GM21723 (cell line): ENCODE measurements around the gene ZFPM1.
A peak's percentile ranks its signal among the peaks of the same experiment; 100 is the strongest.
"Not testable (repeated sequence)": the region's sequence is repeated elsewhere in the genome, so short reads cannot be mapped to it uniquely, and the experiment has no call there.

Experiments used
- ATAC-seq: cut with Tn5 transposase; IDR thresholded peaks from one replicate; pipeline ENCODE4 v1.9.1; 2021; ENCODE audit warnings: mild to moderate bottlenecking, moderate library complexity; ENCODE audit not compliant: unreplicated experiment

Gene ZFPM1

DNA sequence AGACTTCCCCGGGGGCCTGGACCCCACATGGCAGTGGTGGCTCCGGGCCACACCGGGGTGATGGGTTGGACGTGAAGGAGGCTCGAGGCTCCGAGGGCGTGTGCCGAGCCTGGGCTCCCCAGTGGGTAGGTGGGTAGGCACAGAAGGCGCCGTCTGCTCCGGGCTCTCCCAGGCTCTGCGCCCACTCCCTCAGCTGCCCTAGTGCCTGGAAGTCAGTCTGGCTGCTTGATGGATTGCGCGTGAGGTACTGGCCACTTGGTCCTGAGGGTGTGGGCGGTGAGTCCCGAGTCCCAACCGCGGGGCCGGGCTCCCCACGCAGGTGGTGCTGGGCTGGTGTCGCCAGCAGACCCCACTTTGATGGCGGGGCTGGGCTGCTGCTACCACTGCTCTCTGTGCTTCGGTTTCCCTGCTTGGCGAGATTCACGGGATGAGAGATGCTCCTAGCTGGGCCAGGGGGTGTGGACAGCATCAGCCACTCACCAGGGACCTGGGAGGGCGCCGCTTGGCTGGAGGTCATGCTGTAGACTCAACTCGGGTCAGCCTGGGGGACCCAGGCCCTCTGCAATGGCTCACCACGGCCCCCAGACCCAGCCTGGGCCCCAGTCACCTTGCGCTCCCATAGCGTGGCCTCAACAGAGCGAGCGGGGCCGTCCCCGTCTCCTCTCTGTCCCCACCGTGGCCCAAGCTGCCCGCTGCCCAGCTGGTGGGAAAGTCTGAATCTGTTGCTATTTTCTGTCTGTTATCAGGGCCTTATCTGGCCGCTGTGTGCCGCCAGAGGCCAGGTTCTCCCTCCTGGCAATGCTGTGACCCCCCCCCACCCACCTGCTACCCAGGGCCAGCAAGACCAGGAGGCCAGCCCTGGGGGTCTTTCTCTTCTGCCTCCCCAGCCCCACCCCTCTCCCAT is 26.1 kb downstream of the ZFPM1 start:
- no peak for ATAC-seq

DNA sequence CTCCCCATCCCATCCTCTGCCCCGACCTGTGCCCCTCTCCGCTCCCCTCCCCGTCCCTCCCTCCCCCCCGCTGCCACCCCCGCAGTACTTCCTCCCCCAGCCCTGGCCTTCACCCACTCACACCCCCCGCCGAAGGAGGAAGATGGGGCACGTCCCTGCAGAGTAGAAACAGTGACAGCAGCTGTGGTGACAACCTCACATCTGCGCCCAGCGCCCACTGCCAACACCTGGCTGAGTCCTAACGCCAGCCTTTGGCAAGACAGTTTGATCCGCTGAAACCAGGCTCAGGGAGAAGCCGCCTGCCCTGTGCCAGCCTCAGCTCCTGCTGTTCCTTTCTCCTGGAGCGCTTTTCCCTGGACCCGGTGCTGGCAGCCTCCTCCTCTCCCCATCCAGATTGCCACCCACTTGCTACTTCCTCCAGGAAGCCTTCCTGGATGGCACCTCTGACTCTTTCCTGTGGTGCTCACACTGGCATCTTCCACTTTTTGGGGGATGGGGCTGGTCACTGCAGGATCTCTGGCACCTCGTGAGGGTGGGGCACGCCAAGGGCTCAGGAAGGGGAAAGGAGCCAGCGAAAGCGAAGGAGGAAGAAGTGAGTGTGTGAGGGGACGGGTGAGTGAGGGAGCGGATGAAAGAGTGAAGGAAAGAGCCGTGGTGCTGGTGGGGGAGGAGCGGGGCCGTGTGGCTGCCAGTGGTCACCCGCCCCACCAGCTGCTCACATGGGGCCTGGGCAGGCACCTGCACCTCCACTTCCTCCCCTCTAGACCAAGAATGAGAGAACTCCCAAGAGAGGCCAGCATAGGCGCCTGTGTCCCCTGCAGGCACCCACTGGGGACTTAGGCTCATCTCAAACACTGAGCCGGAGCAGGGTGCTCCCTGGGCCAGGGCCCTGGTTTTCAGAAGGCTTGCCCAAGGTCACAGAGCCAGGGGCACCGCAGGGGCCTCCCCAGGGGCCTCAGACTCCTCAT is 27.0 kb downstream of the ZFPM1 start:
- peak; percentile 58 for ATAC-seq

DNA sequence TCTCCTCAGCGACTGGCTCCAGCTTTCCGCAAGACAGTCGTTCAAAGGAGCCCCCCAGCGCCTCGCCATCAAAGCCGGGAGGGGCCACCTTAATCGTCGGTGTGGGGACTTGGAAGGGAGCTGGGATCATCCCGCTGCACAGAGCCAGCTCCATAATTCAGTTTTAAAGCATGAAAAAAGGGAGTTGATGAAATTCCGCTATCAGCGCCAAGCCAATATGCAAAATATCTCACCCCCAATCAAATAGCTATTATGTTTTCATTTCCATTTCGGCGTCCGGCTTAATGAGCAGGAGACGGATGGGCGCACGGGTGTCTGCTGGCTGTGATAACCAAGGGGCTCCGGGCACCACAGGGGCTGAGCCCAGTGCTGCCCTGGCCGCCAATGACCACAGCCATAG is 27.7 kb downstream of the ZFPM1 start:
- ATAC-seq: no peak

DNA sequence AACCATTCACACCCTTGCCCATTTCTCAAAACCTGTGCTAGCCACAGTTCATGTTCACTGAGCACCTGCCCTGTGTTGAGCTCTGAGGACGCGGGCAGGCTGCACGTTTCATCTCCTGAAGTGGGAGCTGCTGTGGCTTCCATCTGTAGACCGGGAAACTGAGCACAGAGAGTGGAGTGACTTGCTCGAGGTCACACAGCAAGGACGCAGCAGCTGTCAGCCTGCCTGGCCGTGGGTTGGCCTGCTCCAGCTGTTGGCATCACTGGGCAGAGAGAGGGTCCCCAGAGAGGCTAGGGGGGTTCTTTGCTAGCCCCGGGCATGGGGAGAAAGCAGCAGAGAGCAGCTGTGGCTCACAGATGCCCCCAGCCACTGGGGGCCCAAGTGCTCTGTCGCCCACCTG is 28.8 kb downstream of the ZFPM1 start:
- ATAC-seq: no peak

DNA sequence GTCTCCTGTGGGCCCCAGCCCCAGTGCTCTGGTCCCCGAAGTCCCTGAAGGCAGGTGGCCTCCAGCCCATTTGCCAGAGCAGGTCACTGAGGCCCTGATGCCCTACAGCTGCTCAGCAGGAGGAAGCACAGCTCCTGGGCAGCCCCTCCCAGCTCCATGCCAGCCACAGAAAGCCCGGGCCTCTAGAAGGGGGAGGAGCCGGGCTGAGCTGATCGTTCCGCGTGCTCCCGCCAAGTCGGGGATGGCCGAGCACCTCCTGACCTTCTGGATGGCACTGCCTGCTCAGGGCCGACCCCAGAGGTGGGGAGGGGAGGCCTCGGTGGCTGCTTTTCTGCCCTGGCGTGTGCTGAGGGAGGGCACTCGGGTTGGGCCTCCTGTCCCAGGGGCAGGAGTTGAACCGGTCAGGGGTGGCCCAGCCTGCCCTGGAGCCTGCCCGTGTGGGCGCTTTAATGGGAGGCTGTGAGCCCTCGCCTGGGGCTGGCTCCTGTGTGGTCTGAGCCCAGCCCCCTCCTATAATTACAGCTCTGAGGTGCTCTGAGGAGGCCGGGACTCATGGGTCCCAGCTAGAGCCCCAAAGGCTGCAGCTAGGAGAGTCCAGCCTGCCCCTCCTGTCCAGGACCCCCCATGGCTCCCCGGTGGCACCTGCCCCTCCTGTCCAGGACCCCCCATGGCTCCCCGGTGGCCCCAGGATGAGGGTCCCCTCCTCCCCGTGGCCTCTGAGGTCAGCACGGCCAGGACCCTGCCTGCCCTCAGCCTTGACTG is 29.7 kb downstream of the ZFPM1 start:
- ATAC-seq: no peak

DNA sequence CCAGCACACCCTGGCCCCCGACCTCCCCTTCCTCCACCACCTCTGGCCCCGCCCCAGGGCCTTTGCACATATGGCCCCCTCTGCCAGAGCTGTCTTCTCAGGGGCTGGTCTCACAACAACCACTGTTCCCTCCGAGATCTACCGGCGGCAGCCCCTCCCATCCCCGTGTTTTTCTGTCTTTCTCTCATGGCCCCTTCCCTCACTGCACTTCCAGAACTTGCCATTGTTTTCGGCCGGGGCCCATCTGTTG is 30.2 kb downstream of the ZFPM1 start:
- ATAC-seq: no peak

DNA sequence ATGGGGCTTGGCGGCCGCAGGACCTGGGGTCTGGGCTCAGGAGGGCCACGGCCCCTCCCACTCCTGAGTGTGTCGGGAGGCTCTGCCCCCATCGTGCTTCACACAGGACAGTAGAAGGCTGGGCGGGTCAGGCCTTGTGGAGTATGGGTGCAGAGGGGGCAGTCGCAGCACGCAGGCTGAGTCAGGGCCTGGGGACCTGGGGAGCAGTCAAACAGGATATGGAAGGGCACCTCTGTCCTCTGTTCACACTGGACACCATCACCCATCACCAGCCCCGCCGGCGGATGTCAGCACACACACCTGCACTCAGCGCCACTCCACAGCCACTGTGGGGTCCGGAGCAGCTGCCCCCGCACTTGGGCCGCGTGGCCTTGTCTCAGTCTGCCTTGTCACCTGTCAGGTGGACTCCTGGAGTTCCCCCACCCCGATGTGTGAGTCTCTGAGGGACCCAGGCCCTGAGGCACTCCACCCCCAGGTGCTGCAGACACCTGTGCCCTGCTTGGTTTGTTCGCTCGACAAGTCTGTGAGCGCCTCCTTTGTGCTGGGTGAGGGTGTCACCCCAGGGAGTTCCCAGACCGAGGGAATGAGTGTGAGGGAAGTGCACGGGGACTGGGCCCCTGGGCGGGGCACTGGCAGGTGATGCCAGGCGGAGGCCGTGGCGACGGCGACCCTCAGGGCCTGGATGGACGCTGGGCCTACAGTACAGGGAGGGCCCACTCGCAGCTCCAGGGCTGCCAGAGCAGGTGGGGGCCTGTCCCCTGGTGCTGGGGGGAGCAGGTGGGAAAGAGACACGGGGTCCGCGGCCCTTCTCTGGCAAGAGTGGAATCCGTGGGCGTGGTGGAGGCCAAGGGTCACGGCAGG is 31.7 kb downstream of the ZFPM1 start:
- ATAC-seq: no peak

DNA sequence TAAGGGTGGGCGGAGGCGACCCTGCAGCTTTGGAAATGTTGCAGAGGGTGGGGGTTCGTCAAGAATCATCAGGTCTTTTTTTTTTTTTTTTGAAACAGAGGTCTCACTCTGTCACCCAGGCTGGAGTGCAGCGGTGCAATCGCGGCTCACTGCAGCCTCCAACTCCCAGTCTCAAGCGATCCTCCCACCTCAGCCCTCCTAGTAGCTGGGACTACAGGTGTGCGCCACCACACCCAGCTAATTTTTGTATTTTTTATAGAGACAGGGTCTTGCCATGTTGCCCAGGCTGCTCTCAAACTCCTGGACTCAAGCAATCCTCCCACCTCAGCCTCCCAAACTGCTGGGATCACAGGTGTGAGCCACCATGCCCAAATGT is 32.3 kb downstream of the ZFPM1 start:
- not testable (repeated sequence) for ATAC-seq

DNA sequence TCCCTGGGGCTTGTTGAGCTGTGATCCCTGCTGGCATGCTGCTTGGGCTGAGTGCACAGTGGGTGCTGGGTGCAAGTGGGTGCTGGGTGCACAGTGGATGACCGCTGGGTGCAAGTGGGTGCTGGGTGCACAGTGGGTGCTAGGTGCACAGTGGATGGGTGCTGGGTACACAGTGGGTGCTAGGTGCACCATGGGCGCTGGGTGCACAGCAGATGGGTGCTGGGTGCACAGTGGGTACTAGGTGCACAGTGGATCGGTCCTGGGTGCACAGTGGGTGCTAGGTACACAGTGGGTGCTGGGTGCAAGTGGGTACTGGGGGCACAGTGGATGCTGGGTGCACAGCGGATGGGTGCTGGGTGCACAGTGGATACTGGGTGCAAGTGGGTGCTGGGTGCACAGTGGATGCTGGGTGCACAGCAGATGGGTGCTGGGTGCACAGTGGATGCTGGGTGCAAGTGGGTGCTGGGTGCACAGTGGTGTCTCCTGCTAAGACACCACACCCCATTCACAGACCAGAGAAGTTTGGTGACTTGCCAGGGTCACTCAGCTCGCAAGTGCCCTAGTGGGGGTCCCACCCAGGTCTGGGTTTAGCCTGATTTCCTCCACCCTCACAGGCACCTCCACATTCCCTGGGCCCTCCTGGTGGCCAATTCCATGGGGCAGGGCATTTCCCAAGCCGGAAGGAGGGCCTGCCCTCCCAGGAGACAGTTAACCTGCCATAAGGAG is 33.5 kb downstream of the ZFPM1 start:
- no peak for ATAC-seq

DNA sequence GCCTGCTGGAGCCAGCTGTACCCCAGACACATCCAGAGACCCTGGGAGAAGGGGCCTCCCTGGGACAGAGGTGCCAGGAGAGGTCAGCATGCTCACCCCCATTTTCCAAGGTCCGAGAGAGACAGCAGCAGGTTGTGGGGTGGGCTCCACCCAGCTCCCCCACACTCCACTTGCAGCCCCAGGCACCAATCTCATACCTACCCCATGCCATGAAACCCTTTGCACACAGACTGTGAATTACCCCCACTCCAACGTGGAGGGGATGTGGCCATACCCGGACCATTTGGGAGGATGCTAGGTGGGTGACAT is 34.0 kb downstream of the ZFPM1 start:
- ATAC-seq: no peak

DNA sequence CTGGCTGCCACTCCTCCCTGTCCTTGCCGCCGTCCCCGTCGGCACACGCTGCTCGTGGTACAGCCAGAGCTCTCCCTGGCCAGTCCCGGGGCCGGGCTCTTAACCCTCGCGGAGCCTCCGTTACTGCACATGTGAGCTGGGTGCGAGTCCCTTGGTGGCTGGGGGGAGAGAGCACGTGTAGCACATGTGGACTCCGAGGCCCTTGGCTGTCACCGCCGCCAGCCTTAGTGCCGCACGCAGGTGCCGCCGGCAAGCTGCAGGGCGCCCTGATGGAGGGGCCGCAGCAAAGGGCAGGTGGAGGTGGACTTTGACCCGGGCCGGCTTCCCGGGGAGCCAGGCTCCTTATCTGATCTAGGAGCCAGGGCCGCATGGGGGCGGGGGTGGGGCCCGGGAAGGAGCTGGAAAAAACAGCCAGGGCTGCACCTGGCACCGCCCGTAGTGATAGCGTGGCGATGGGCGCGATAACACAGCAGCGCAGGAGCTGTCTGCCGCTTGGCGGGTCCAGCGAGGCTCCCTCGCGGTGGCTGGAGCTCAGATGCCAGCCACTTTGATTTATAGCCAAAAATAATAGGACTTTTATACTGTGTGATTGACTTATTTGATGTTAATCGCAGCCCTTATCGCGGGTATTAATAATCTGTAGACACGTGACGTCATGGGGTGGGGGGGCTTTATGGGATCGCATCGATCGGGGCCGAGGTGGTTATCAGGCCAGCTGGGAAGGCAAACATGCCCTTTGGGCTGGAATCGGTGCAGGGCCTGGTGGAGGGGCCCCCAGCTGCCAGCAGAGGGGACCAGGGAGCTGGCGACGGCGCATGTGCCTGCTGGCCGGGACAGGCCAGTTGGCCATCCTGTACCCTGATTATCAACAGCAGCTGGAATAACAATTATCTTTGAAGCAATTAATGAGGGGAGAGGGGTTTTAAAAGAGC is 35.1 kb downstream of the ZFPM1 start:
- ATAC-seq: no peak

DNA sequence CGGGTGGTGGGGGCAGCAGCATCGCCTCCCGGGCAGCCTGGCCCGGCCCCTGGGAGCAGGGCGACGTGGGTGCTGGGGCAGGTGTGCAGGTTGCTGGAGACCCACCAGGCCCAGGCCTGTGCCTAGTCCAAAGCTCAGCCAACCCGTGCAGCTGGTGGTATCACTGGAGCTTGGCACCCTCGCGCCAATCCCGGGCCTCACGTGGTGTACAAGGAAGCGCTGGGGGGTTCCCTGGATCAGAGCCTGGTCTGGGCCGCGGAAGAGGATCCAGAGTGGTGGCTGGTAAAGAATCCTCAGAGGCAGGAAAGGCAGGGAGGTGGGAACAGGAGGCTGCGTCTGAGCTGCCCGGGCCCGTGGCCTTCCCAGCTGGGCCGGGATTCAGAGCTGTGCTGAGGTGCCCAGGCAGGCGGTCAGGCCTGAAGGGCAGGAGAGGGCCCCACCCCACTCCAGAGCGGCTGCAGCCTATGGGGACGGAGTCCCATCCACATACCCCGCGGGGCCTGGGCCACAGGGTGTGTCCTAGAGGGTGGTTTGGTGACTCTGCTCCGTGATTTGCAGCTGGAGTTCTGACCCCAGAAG is 36.2 kb downstream of the ZFPM1 start:
- ATAC-seq: no peak

DNA sequence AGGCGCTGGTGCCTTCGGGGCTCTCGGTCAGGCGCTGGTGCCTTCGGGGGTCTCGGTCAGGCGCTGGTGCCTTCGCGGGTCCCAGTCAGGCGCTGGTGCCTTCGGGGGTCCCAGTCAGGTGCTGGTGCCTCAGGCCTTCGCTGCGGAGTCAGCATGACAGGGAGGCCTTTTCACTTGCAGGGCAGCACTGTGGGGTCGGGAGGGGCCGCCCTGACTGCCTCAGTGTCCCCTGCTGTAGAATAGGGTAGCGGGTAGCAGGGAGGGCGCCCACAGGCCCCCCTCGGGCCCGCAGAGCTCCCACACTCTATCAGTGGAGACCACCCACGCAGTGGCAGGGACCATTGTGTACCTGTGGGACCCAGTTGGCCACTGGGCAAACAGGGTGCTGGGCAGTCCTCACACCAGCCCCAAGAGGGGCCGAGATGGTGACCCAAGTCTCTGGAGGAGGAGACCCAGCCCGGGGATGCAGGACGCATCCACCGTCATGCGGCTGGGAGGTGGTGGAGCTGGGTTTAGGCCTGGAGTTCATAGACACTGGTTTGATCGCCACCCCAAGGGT is 38.0 kb downstream of the ZFPM1 start:
- ATAC-seq: no peak

DNA sequence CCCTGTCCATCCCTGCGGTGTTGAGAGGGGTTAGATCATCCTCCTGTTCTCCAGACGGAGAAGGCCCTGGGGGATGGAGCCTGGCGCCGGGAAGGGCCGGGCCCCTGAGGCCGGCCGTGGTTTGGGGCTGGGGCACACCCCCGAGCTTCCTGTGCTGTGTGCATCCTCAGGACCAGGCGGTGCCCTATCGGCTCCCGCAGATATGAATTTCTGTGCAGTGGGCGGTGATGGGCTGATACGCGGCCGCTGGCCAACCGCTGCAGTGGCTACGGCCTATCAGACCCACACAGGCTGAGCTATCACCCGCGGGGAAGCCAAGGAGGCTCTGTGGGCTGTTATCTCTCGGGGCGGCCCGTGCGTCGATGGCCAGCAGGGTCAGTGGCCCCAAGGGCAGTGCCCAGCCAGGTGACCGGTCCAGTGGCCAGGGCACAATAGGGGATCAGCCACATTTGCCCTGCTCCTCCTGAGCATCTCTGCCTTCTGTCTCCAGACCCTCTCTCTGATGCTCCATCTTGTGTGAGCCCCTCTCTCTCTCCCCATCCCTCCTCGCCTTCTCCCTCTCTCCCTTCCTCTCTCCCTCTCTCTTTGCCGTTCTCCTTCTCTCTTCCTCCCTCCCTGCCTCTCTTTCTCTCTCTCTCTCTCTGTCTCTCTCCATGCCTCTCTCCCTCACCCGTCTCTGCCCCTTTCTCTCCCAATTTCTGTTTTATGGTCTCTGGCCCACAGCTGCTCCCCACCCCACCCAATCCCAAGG is 38.7 kb downstream of the ZFPM1 start:
- no peak for ATAC-seq

DNA sequence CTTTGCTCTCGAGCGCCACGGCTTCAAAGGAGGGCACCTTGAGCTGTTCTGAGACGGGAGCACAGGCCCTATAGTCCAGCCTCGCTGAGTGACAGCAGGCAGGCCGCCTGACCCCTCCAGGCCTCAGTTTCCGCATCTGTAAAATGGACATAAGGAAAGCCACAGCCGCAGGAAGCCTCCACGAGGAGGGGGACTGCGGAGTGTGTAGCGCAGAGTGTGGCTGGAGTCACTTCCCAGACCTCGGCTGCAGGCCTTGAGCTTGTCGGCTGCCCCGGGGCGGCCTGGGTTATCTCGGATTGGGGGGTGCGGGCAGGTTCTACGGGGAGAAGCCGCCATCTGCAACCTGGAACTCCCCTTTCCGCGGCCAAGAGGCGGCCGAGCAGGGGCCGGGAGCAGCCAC is 40.8 kb downstream of the ZFPM1 start:
- no peak for ATAC-seq

DNA sequence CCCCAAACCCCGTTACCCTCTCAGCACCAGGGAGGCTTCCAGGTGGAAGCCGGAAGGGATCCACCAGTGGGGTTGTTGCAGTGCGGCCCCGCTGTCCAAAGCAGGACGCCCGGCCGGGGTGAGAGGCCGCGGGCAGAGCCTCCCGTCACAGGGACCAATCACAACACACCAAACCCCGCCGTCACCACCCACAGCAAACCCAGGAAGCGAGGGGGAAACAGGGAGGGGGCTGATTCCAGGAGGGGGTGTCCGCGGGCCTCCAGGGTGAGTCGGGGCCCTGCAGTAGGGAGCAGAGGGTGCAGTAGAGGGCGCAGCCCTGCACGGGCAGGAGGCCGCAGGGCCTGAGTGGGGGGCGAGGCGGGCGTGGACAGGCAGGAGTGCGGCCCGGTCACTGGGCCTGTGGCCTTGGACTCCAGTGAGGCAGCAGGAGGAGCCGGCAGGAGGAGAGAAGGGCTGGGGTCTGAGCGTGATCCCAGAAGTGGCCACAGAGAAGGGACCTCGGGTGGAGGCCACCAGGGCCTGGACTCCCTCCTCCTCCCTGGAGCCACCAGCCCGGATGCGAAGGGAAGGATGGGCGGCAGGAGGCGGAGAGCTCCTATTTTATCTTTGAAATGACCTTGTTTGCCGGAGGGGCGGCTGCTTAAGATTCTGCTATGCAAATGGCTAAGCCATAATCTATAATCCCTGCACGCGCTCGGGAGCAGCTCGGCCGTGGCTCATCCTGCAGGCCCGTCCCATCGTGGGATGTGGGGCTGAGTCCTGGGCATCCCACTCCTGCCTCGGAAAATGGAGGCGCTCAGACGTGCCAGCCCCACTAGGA is 41.5 kb downstream of the ZFPM1 start:
- ATAC-seq: no peak
